GM12878 (cell line): Measurements from ENCODE around the gene TMC8. TPM values are rescaled to one million over a fixed set of nuclear protein-coding genes. Genes with fewer than 3 reads are reported as not detected.

Experiments
- ATAC-seq: fragments of 200-7000 bp; cut with Tn5 transposase; 3 replicates; pipeline ENCODE4 v1.9.1; 2020; ENCODE audit warnings: mild to moderate bottlenecking, moderate library complexity
- BruUV-seq: library from RNA; stranded (reverse); fragments of 400-500 nt; replicated peaks from 2 replicates; lab custom pipeline; 2021; lab: Mats Ljungman, UMichigan
- CTCF ChIA-PET: fragments of 300-600 bp; sonication (Branson Sonifier 250); formaldehyde crosslinking; extraction: SDS; loops from one replicate; lab custom pipeline; 2021; ENCODE audit warnings: inconsistent platforms; lab: Yijun Ruan, JAX
- POLR2A ChIA-PET: fragments of 350-600 bp; formaldehyde crosslinking; extraction: SDS; loops from one replicate; lab custom pipeline; 2021; ENCODE audit warnings: inconsistent platforms; lab: Charles Lee
- RAD21 ChIA-PET: fragments of 300-600 bp; sonication (Branson Sonifier 250); formaldehyde crosslinking; loops from one replicate; lab custom pipeline; 2023; ENCODE audit warnings: antibody characterized with exemption; ENCODE audit not compliant: unreplicated experiment; lab: Charles Lee
- SMC1A ChIA-PET: fragments of 300-600 bp; sonication (Branson Sonifier 250); formaldehyde crosslinking; loops from one replicate; lab custom pipeline; 2023; ENCODE audit not compliant: unreplicated experiment, uncharacterized antibody; lab: Charles Lee
- DNase-seq: peaks from one replicate; pipeline ENCODE4 v3.0.0-alpha.2; 2011; ENCODE audit warnings: low read depth, low spot score
- FAIRE-seq: peaks from 3 replicates; lab custom pipeline; 2011; peaks lifted over from hg19 to GRCh38; lab: Jason Lieb, UNC
- H2AFZ ChIP-seq: 2 replicates; pipeline ENCODE4 v1.6.0; 2011; ENCODE audit warnings: low read depth, low read length, control low read depth; ENCODE audit not compliant: control insufficient read depth
- H3K27ac ChIP-seq: 2 replicates; pipeline ENCODE4 v1.5.1; 2011; ENCODE audit warnings: control low read depth; ENCODE audit not compliant: control insufficient read depth, insufficient read depth
- H3K27me3 ChIP-seq, 2 experiments: replicated peaks in 1 of 2; 2 replicates each; pipeline versions ENCODE4 v1.6.0 to v1.6.1; 2011; ENCODE audit warnings: low read length in 1 of 2; ENCODE audit not compliant: control insufficient read depth in 2 of 2, insufficient read depth in 2 of 2
- H3K36me3 ChIP-seq, 2 experiments: 2 replicates each; pipeline ENCODE4 v1.5.1; 2011; ENCODE audit warnings: low read length in 1 of 2; ENCODE audit not compliant: control insufficient read depth in 2 of 2, insufficient read depth in 2 of 2
- H3K4me1 ChIP-seq: 2 replicates; pipeline ENCODE4 v1.6.1; 2011; ENCODE audit warnings: mild to moderate bottlenecking, low read length, moderate library complexity, mixed read lengths; ENCODE audit not compliant: control insufficient read depth, insufficient read depth
- H3K4me2 ChIP-seq: 2 replicates; pipeline ENCODE4 v1.6.0; 2011; ENCODE audit warnings: control low read depth; ENCODE audit not compliant: control insufficient read depth, insufficient read depth
- H3K4me3 ChIP-seq: fragments of 200-600 bp; sonication (generic); 2 replicates; pipeline ENCODE4 v1.5.1; 2016
- H3K79me2 ChIP-seq: 2 replicates; pipeline ENCODE4 v1.6.0; 2011; ENCODE audit warnings: low read length; ENCODE audit not compliant: control insufficient read depth, insufficient read depth
- H3K9ac ChIP-seq: 2 replicates; pipeline ENCODE4 v1.8.0; 2011; ENCODE audit warnings: low read length, control low read depth, mixed read lengths; ENCODE audit not compliant: control insufficient read depth, insufficient read depth
- H3K9me3 ChIP-seq: replicated peaks from 3 replicates; pipeline ENCODE4 v1.5.1; 2011; ENCODE audit warnings: mild to moderate bottlenecking, low read length; ENCODE audit not compliant: control insufficient read depth, insufficient read depth
- H4K20me1 ChIP-seq: 2 replicates; pipeline ENCODE4 v1.6.0; 2011; ENCODE audit not compliant: control insufficient read depth, insufficient read depth
- CHD4 ChIP-seq: fragments of 200-600 bp; sonication (generic); IDR thresholded peaks from 2 replicates; pipeline ENCODE4 v1.6.1; 2016; ENCODE audit warnings: mild to moderate bottlenecking
- E4F1 ChIP-seq: fragments of 450-650 bp; IDR thresholded peaks from 2 replicates; pipeline ENCODE4 v1.6.1; 2018; ENCODE audit warnings: borderline replicate concordance, mild to moderate bottlenecking; ENCODE audit not compliant: partially characterized antibody
- EED ChIP-seq: sonication (generic); IDR thresholded peaks from 2 replicates; pipeline ENCODE4 v1.6.1; 2016; ENCODE audit warnings: antibody characterized with exemption, low read depth
- HDAC6 ChIP-seq: fragments of 200-600 bp; sonication (generic); IDR thresholded peaks from one replicate; pipeline ENCODE4 v1.8.0; 2017; ENCODE audit warnings: antibody characterized with exemption; ENCODE audit not compliant: unreplicated experiment
- MYC ChIP-seq: IDR thresholded peaks from 2 replicates; pipeline ENCODE4 v1.6.1; 2011; ENCODE audit warnings: mild to moderate bottlenecking, low read length, moderate library complexity, inconsistent platforms; ENCODE audit not compliant: insufficient read depth, insufficient replicate concordance, insufficient read length, severe bottlenecking
- RELA ChIP-seq: fragments of 450-650 bp; IDR thresholded peaks from 2 replicates; pipeline ENCODE4 v1.8.0; 2014; ENCODE audit warnings: borderline replicate concordance; ENCODE audit not compliant: partially characterized antibody
- SIX5 ChIP-seq: IDR thresholded peaks from 2 replicates; pipeline ENCODE4 v1.6.1; 2011; ENCODE audit warnings: mild to moderate bottlenecking, low read depth, low read length, moderate library complexity; ENCODE audit not compliant: severe bottlenecking
- USF2 ChIP-seq: IDR thresholded peaks from 2 replicates; pipeline ENCODE4 v1.6.1; 2011; ENCODE audit warnings: low read depth, low read length, improper control_type of control experiment, borderline replicate concordance
- ZNF274 ChIP-seq: IDR thresholded peaks from one replicate; pipeline ENCODE4 v1.8.0; 2011; ENCODE audit not compliant: insufficient read length, insufficient read depth
- WGBS: methylation state at CpG from one replicate; pipeline ENCODE4 v1.1.6; 2016; ENCODE audit warnings: low lambda C conversion rate; ENCODE audit not compliant: insufficient replicate concordance, insufficient coverage; ENCODE audit errors: missing lambda C conversion rate; 5-methylcytosine and 5-hydroxymethylcytosine counted together
- in situ Hi-C: fragments of 300-500 bp; cut with MboI; formaldehyde crosslinking; loops from 9 replicates; pipeline ENCODE4 v1.14.3; 2018; ENCODE audit warnings: mixed read lengths
- intact Hi-C: fragments of 100-400 bp; cut with micrococcal nuclease; formaldehyde crosslinking; loops from one replicate; pipeline ENCODE4 v1.14.2; 2022; ENCODE audit not compliant: unreplicated experiment
- polyA plus RNA-seq, 11 experiments: library from polyadenylated mRNA; depleted of rRNA in 4 of 11; unstranded in 6 of 11; stranded (reverse) in 5 of 11; fragments of >200 nt; fragmentation: Nextera tagmentation in 4 of 11; fragmentation: Illumina TruSeq in 1 of 11; extraction: Ambion mirVana in 4 of 11; extraction: Trizol in 1 of 11; gene quantifications; 1 replicate in 1 of 11; 2 replicates in 10 of 11; pipeline versions ENCODE4 v1.2.1 to v1.2.3, GENCODE V29; 2011 to 2016; ENCODE audit warnings: inconsistent platforms in 2 of 11, missing spikeins in 2 of 11, low read depth in 1 of 11
- total RNA-seq, 4 experiments: library from RNA; depleted of rRNA in 3 of 4; stranded (reverse); fragments of >200 nt in 3 of 4; fragmentation: Illumina TruSeq in 1 of 4; extraction: Trizol in 1 of 4; gene quantifications; 2 replicates each; pipeline versions ENCODE4 v1.2.1 to v1.2.3, GENCODE V29; 2013 to 2021
- TF ChIP-seq, protein P1 (sequence below): IDR thresholded peaks from 2 replicates; pipeline ENCODE4 v1.6.1; 2011; ENCODE audit warnings: mild to moderate bottlenecking, low read depth, low read length, moderate library complexity; ENCODE audit not compliant: insufficient replicate concordance

Gene TMC8
- total and polyA plus RNA-seq, 10 of the 15 experiments (the other 5 are each of a cell fraction or from before 2014, with no cell fraction given) = 2.7 to 128 (median 40.0) TPM

GRCh38 chr17:78182504-78182903, 51.9 kb downstream of the TMC8 start:
- WGBS = 96% methylated on average over 13 of the region's 13 CpGs
- Histone ChIP-seq H3K4me2 (no peak overlapping the region), H4K20me1 (no peaks in the 10 kb centered on the region), H2AFZ (no peak overlapping the region), H3K36me3 (peaks cover 10 to 11% of the 10 kb centered on the region in 2 experiments; a peak in 3 of 4 replicates), H3K9me3 (no peaks in the 10 kb centered on the region), H3K27ac (no peak overlapping the region), H3K79me2 (peaks cover 20% of the 10 kb centered on the region), H3K4me3 (no peak overlapping the region), H3K27me3 (no peaks in the 10 kb centered on the region), H3K9ac (no peak overlapping the region), H3K4me1 (peaks cover 15% of the 10 kb centered on the region; the same call in 1 of the 2 replicates)
- TF ChIP-seq USF2 = no peak
- no peak for TF ChIP-seq EED
- TF ChIP-seq, protein P1, sequence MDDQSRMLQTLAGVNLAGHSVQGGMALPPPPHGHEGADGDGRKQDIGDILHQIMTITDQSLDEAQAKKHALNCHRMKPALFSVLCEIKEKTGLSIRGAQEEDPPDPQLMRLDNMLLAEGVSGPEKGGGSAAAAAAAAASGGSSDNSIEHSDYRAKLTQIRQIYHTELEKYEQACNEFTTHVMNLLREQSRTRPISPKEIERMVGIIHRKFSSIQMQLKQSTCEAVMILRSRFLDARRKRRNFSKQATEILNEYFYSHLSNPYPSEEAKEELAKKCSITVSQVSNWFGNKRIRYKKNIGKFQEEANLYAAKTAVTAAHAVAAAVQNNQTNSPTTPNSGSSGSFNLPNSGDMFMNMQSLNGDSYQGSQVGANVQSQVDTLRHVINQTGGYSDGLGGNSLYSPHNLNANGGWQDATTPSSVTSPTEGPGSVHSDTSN = no peak
- no peak for TF ChIP-seq MYC
- no peak for TF ChIP-seq CHD4
- no peak for TF ChIP-seq E4F1
- TF ChIP-seq SIX5 = no peak
- no peak for TF ChIP-seq ZNF274
- no peak for TF ChIP-seq HDAC6
- TF ChIP-seq RELA = no peak
- ChIA-PET RAD21 (interaction anchor here (0.6 to 1.3 kb wide), 2 partner anchors 9 to 69 kb away, joined by 3 read pairs; no protein-coding TSS in a partner anchor), CTCF (interaction anchor here (0.8 to 1.6 kb wide), 6 partner anchors 8 to 98 kb away, joined by 3 to 8 read pairs (median 3); no protein-coding TSS in a partner anchor), SMC1A (interaction anchor here (0.7 to 1.9 kb wide), 5 partner anchors 10 to 69 kb away, joined by 3 to 5 read pairs (median 4); no protein-coding TSS in a partner anchor), POLR2A (interaction anchor here (0.7 kb wide), 1 partner anchor 163 kb away, joined by 3 read pairs; no protein-coding TSS in a partner anchor)
- ATAC-seq (no peak), FAIRE-seq (no peak), DNase-seq (no peak)
- intact Hi-C loops (no loop called here), in situ Hi-C loops (no loop called here)
- BruUV-seq = no TSS peak
